Fibroblast of the aortic adventitia (primary cell): ENCODE results near the gene EEPD1. TPM values are rescaled to one million over a fixed set of nuclear protein-coding genes. Genes with fewer than 3 reads are reported as not detected.

Source experiments
- DNase-seq: peaks from one replicate; pipeline ENCODE4 v3.0.0-alpha.2; 2010; ENCODE audit warnings: low read depth
- H3K4me3 ChIP-seq: 2 replicates; pipeline ENCODE4 v1.5.1; 2011; ENCODE audit warnings: low read depth, mild to moderate bottlenecking, control low read depth, low read length, moderate library complexity
- CTCF ChIP-seq: IDR thresholded peaks from 2 replicates; pipeline ENCODE4 v1.5.1; 2011; ENCODE audit warnings: mild to moderate bottlenecking, low read length, control low read depth, inconsistent platforms; ENCODE audit not compliant: insufficient read depth
- total RNA-seq: library from RNA; depleted of rRNA; stranded (reverse); fragments of >200 nt; gene quantifications from 2 replicates; pipeline ENCODE4 v1.2.3, GENCODE V29; 2012; ENCODE audit warnings: low replicate concordance

EEPD1 gene
- total RNA-seq, 1 donor = 5.2 TPM

GRCh38 chr7:36299823-36300341, 146.8 kb downstream of the EEPD1 start:
- no peak overlapping the region for H3K4me3 ChIP-seq
- no peak for TF ChIP-seq CTCF
- no peak for DNase-seq

- TF ChIP-seq CTCF = no peak
- DNase-seq = no peak
- no peak overlapping the region for H3K4me3 ChIP-seq
Observed at GRCh38 chr7:36300696-36301350, 147.8 kb downstream of the EEPD1 start.

- DNase-seq = no peak
- H3K4me3 ChIP-seq = no peak overlapping the region
Observed at GRCh38 chr7:36301914-36302771, 149.1 kb downstream of the EEPD1 start.

GRCh38 chr7:36303202-36304098, 150.4 kb downstream of the EEPD1 start:
- DNase-seq = peak; percentile 89
- no peak overlapping the region for H3K4me3 ChIP-seq
- TF ChIP-seq CTCF = no peak

More at GRCh38 chr7:36301914-36302771, 149.1 kb downstream of the EEPD1 start:
- TF ChIP-seq CTCF = no peak

GRCh38 chr7:36304099-36304425, 151.0 kb downstream of the EEPD1 start:
- no peak overlapping the region for H3K4me3 ChIP-seq
- TF ChIP-seq CTCF = no peak
- DNase-seq = no peak

- DNase-seq = no peak
- no peak overlapping the region for H3K4me3 ChIP-seq
- no peak for TF ChIP-seq CTCF
Observed at GRCh38 chr7:36305226-36305625, 152.2 kb downstream of the EEPD1 start.
